ENCODE data around the gene PARVB.

- TF ChIP-seq CTCF (IDR thresholded peaks at IDR 0.05) (no peak), POLR2A (IDR thresholded peaks at IDR 0.05) (no peak), EP300 (IDR thresholded peaks at IDR 0.05) (no peak)
These were observed 168.9 kb downstream of the PARVB start for GRCh38 chr22:44192816-44193534.
